D721Med (cell line): ENCODE measurements around the gene TDRD7.

ENCODE experiments used
- DNase-seq: peaks from one replicate; pipeline ENCODE4 v3.0.0; 2011; ENCODE audit warnings: low spot score; ENCODE audit not compliant: insufficient read length
- FAIRE-seq: peaks from 2 replicates; lab custom pipeline; 2011; peaks lifted over from hg19 to GRCh38; lab: Jason Lieb, UNC
- TF ChIP-seq, protein P1 (sequence below): IDR thresholded peaks from 2 replicates; pipeline ENCODE4 v1.5.1; 2012; ENCODE audit warnings: mild to moderate bottlenecking, control low read depth; ENCODE audit not compliant: insufficient read depth; ENCODE audit errors: missing control alignments

The TDRD7 gene

DNA sequence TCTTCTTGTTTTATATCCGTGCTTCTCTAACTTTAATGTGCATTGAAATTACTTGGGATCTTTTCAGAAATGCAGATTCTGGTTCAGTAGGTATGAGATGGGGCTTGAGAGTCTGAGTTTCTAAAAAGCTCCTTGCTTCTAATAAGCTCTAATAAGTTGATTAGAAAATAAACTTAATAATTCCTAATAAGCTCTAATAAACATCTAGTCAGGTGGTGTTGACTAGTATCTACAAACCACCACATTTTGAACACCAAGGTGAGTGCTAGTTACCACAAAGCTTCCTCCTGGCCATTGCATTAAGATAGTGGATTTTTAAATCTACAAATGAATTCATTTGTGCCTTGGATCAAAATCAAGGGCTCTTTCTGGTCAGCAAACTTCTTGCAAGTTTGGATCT, 94.9 kb downstream of the TDRD7 start:
- TF ChIP-seq, protein P1, sequence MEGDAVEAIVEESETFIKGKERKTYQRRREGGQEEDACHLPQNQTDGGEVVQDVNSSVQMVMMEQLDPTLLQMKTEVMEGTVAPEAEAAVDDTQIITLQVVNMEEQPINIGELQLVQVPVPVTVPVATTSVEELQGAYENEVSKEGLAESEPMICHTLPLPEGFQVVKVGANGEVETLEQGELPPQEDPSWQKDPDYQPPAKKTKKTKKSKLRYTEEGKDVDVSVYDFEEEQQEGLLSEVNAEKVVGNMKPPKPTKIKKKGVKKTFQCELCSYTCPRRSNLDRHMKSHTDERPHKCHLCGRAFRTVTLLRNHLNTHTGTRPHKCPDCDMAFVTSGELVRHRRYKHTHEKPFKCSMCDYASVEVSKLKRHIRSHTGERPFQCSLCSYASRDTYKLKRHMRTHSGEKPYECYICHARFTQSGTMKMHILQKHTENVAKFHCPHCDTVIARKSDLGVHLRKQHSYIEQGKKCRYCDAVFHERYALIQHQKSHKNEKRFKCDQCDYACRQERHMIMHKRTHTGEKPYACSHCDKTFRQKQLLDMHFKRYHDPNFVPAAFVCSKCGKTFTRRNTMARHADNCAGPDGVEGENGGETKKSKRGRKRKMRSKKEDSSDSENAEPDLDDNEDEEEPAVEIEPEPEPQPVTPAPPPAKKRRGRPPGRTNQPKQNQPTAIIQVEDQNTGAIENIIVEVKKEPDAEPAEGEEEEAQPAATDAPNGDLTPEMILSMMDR = no peak
- FAIRE-seq (no peak), DNase-seq (no peak)

DNA sequence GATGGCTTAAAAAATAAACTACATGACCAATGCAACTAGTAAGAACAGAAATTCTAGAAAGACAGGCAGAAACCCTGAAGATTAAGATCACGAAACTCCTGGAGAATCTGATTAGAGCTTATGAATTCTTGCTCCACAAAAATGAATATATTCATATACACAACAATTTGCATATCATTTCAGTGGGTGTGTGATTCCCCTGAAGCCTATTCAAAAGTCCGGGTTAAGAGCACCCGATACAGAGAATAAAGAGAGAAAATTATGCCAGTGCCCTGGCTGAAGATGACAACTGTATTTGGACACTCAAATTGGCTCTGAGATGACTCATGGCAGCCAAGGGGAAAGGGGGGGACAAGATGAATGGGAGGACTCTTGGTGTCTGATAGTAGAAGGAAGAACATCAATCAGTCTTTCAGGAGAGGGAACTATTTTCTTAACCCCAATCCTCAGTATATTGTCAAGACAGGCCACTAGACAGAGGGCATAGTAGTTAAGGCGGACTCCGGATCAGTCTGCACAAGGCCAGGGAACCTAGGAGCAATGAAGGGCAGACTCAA, 95.6 kb downstream of the TDRD7 start:
- DNase-seq (no peak), FAIRE-seq (no peak)
- TF ChIP-seq, protein P1 = no peak

DNA sequence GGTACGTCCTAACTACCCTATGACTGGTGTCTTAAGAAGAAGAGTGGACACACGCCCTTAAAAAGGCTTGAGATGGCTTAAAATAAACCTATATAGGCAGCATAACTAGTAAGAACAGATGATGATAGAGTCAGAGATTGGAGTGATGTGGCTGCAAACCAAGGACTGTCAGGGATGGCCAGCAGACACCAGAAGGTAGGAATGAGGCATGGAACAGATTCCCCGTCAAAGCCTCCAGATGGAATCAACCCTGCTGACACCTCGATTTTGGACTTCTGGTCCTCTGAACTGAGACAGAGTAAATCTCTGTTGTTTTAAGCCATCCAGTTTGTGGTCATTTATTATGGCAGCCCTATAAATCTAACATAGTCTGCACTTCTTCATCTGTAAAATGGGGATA, 97.0 kb downstream of the TDRD7 start:
- TF ChIP-seq, protein P1 = no peak
- FAIRE-seq = no peak
- no peak for DNase-seq

DNA sequence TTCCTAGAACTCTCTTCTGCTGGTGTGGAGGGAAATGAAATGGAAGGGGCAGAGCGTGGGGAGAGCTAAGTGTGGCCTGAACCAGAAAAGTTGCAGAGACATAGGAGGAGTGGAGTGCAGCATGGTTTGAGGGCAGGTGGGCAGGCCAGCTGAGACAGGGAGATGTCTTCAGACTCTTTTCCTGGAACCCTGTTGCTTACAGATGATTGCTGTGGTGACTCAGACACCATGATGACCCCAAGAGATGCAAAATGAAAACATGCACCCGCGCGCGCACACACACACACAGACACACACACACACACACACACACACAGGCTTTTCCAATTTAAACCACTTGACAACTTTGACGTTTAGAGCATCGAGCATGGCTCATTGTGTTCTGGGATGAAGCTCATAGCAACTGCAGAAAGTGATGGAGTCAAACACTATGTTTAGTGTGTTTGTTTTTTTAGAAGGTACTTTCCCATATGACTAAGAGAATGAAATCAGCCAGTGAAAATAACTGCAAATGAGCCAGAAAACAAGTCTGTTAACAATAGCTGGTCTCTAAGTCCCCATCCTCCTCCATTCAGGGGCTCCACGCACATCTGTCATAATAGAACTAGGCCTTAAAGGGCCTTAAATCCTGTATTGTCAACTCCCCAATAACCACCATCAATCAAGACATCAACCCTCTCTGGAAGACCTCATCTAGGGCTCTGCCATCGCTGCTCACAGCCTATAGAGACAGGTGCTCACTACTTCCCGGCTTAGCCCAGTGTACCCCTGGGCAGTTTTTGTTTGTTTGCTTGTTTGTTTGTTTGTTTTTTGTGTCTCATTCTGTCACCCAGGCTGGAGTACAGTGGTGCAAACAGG, 99.1 kb downstream of the TDRD7 start:
- FAIRE-seq (no peak), DNase-seq (no peak)

DNA sequence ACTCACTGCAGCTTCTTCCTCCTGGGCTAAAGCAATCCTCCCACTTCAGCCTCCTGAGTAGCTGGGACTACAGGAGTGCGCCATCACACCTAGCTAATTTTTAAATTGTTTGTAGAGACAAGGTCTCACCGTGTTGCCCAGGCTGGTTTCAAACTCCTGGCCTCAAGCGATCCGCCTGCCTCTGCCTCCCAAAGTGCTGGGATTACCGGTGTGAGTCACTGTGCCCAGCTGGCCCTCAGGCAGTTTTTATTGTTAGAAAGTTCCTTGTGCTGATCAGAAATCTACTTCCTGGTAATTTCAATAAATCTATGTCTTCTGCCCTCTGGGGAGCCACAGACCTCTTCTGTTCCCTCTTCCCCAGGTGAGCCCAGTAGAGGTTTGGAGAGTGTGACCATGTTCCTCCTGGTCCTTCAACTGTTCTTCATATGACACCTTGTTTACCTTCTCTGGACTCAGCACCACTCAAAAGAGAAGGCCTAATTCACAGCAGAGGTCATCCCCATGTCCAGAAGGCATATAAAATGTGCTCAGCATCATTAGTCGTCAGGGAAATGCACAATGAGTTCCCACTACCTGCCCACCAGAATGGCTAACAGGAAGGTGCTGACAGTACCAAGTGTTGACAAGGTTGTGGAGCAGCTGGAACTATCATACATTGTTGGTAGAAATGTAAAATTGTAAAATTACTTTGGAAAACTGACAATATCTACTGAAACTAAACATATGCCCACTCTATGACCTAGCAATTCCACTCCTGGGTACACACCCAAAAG, 99.9 kb downstream of the TDRD7 start:
- TF ChIP-seq, protein P1 = no peak
- DNase-seq = no peak
- FAIRE-seq = no peak

More for the DNA sequence above, 99.1 kb downstream of the TDRD7 start:
- TF ChIP-seq, protein P1 = no peak

DNA sequence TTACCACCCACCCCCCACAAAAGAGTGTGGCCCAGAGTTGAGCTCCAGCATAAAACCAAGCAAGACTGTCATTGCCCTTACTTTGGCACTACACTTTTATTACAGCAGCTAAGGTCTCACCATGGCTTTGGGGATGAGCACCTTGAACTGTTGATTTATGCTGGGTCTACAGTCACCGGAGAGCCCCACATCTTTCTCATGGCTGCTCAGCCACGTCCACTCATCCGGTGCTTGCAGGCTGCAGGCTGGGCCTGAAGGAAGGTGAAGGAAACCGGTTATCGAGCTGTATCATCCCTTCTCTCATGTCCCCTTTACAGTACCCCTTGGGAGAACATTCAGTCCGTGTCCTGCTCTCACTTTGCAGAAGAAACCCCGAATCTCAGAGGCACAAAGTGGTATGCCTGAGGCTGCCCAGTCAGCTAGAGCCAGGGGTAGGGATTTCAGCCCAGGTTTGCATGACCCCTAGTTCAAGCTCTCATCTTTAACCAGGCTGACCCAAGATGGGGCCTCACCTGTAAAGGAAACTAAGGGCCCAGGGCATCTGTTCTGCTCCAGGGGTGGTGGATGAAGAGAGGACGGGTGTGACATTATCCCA, 101.2 kb downstream of the TDRD7 start:
- FAIRE-seq (no peak), DNase-seq (no peak)
- TF ChIP-seq, protein P1 = no peak
